ENCODE measurements around the gene PPL. TPM values are rescaled to one million over a fixed set of nuclear protein-coding genes. Genes with fewer than 3 reads are reported as not detected.
A peak's percentile ranks its signal among the peaks of the same experiment; 100 is the strongest.

The PPL gene
- polyA plus RNA-seq, 3 donors: 0.02 TPM; not detected in 2

GRCh38 chr16:4870138-4870671 is 66.7 kb downstream of the PPL start:
- Histone ChIP-seq H3K9ac (ENCODE audit: insufficient read depth, low read length, poor library complexity, severe bottlenecking) (no peak overlapping the region), H3K27me3 (ENCODE audit: control insufficient read depth in 2 of 2, insufficient read depth in 2 of 2, low read length in 2 of 2) (no peaks in the 10 kb centered on the region), H2AFZ (ENCODE audit: insufficient read depth, low read depth, low read length, poor library complexity, severe bottlenecking) (no peak overlapping the region), H3K4me2 (replicated peaks; ENCODE audit: extremely low read depth, low read length, poor library complexity, severe bottlenecking) (no peak overlapping the region), H3K27ac (ENCODE audit: low read depth in 1 of 2, low read length in 2 of 2) (no peak overlapping the region), H3K79me2 (ENCODE audit: insufficient read depth, low read length) (peaks cover 41% of the 10 kb centered on the region), H4K20me1 (ENCODE audit: insufficient read depth, low read length) (peaks cover 53% of the 10 kb centered on the region), H3K9me3 (replicated peaks in 1 of 2; ENCODE audit: control insufficient read depth in 1 of 2, insufficient read depth in 1 of 2, low read length in 2 of 2) (no peaks in the 10 kb centered on the region), H3K36me3 (replicated peaks in 1 of 2; ENCODE audit: control insufficient read depth in 1 of 2, insufficient read depth in 2 of 2, low read length in 2 of 2) (peaks cover 80 to 92% of the 10 kb centered on the region in 2 donors), H3K4me3 (replicated peaks in 1 of 3; ENCODE audit: low read depth in 2 of 3, low read length in 3 of 3) (no peak overlapping the region), H3K4me1 (ENCODE audit: control insufficient read depth in 1 of 2, insufficient read depth in 2 of 2, low read length in 2 of 2) (no peaks in the 10 kb centered on the region)
- Mint-ChIP-seq H3K27ac (no peak overlapping the region), H3K4me3 (no peak overlapping the region), H3K27me3 (ENCODE audit: low read depth in 3 of 3) (peaks cover 0 to 2% (median 0%) of the 10 kb centered on the region in 3 donors), H3K9me3 (no peaks in the 10 kb centered on the region), H3K36me3 (peaks cover 80 to 93% of the 10 kb centered on the region in 2 donors), H3K4me1 (no peaks in the 10 kb centered on the region)
- no peak for TF ChIP-seq CTCF (IDR thresholded peaks at IDR 0.05)
- 99% methylated on average over 21 of the region's 21 CpGs for WGBS (ENCODE audit: insufficient coverage)
- no peak for DNase-seq
- intact Hi-C loops (cut with micrococcal nuclease): no loop called here

- Mint-ChIP-seq H3K9me3 (no peaks in the 10 kb centered on the region), H3K27ac (peak overlapping the region in 1 of 7 donors; percentile 11), H3K4me3 (no peak overlapping the region), H3K27me3 (ENCODE audit: low read depth in 3 of 3) (peaks cover 0 to 2% (median 0%) of the 10 kb centered on the region in 3 donors), H3K4me1 (peaks cover 3% of the 10 kb centered on the region), H3K36me3 (peaks cover 78 to 92% of the 10 kb centered on the region in 2 donors)
- H3K9ac ChIP-seq (ENCODE audit: insufficient read depth, low read length, poor library complexity, severe bottlenecking): no peak overlapping the region
- no peak overlapping the region for H3K27ac ChIP-seq (ENCODE audit: low read depth in 1 of 2, low read length in 2 of 2)
- H3K9me3 ChIP-seq (replicated peaks in 1 of 2; ENCODE audit: control insufficient read depth in 1 of 2, insufficient read depth in 1 of 2, low read length in 2 of 2): no peaks in the 10 kb centered on the region
- H3K4me2 ChIP-seq (replicated peaks; ENCODE audit: extremely low read depth, low read length, poor library complexity, severe bottlenecking): no peak overlapping the region
- no peak overlapping the region for H3K4me3 ChIP-seq (replicated peaks in 1 of 3; ENCODE audit: low read depth in 2 of 3, low read length in 3 of 3)
- WGBS (ENCODE audit: insufficient coverage): 88% methylated on average over 13 of the region's 13 CpGs
- no peak overlapping the region for H2AFZ ChIP-seq (ENCODE audit: insufficient read depth, low read depth, low read length, poor library complexity, severe bottlenecking)
- no peak for TF ChIP-seq CTCF (IDR thresholded peaks at IDR 0.05)
- DNase-seq: no peak
- peaks cover 77 to 89% of the 10 kb centered on the region in 2 donors for H3K36me3 ChIP-seq (replicated peaks in 1 of 2; ENCODE audit: control insufficient read depth in 1 of 2, insufficient read depth in 2 of 2, low read length in 2 of 2)
- H3K4me1 ChIP-seq (ENCODE audit: control insufficient read depth in 1 of 2, insufficient read depth in 2 of 2, low read length in 2 of 2): no peaks in the 10 kb centered on the region
- H3K79me2 ChIP-seq (ENCODE audit: insufficient read depth, low read length): peaks cover 50% of the 10 kb centered on the region
- H3K27me3 ChIP-seq (ENCODE audit: control insufficient read depth in 2 of 2, insufficient read depth in 2 of 2, low read length in 2 of 2): no peaks in the 10 kb centered on the region
- intact Hi-C loops (cut with micrococcal nuclease): no loop called here
- H4K20me1 ChIP-seq (ENCODE audit: insufficient read depth, low read length): peaks cover 62% of the 10 kb centered on the region
These were observed 67.7 kb downstream of the PPL start for GRCh38 chr16:4869147-4869805.
